ENCODE results near the gene MTM1.

Gene MTM1

GRCh38 chrX:150663073-150663472 is 94.7 kb downstream of the MTM1 start:
- Histone ChIP-seq H3K36me3 (ENCODE audit: control insufficient read depth in 2 of 2, insufficient read depth in 1 of 2, low read length in 2 of 2) (no peaks in the 10 kb centered on the region), H3K4me1 (ENCODE audit: control insufficient read depth, insufficient read depth, low read length) (no peaks in the 10 kb centered on the region), H3K27ac (ENCODE audit: extremely low read depth, low read depth, low read length) (no peak overlapping the region), H3K9me3 (ENCODE audit: control insufficient read depth, insufficient read depth, low read depth, low read length) (no peaks in the 10 kb centered on the region), H3K4me3 (ENCODE audit: low read depth, low read length) (no peak overlapping the region)
- CTCF ChIA-PET: interaction anchor here (0.8 to 1.2 kb wide), 3 partner anchors 22 to 63 kb away, joined by 3 to 4 read pairs (median 3); no protein-coding TSS in a partner anchor
- POLR2A ChIA-PET: no interaction called here
- TF ChIP-seq PRDM6 (tag by site-specific recombination; IDR thresholded peaks at IDR 0.05): no peak
- TF ChIP-seq ZNF449 (tag by site-specific recombination; IDR thresholded peaks at IDR 0.05): no peak

GRCh38 chrX:150664290-150664689 is 95.9 kb downstream of the MTM1 start:
- CTCF ChIA-PET: no interaction called here
- no peaks in the 10 kb centered on the region for H3K36me3 ChIP-seq (ENCODE audit: control insufficient read depth in 2 of 2, insufficient read depth in 1 of 2, low read length in 2 of 2)
- no peaks in the 10 kb centered on the region for H3K9me3 ChIP-seq (ENCODE audit: control insufficient read depth, insufficient read depth, low read depth, low read length)
- POLR2A ChIA-PET: no interaction called here
- no peak for TF ChIP-seq ZNF202 (tag by site-specific recombination; IDR thresholded peaks at IDR 0.05; ENCODE audit: borderline replicate concordance)
- no peak for TF ChIP-seq ZBTB26 (tag by site-specific recombination; optimal IDR thresholded peaks at IDR 0.05)
- TF ChIP-seq ZNF394 (tag by site-specific recombination; IDR thresholded peaks at IDR 0.05; ENCODE audit: borderline replicate concordance): no peak
- no peak for TF ChIP-seq ZNF140 (tag by site-specific recombination; IDR thresholded peaks at IDR 0.05)
- TF ChIP-seq ZNF404 (tag by site-specific recombination; IDR thresholded peaks at IDR 0.05): no peak
- TF ChIP-seq ZNF501 (tag by site-specific recombination; IDR thresholded peaks at IDR 0.05): no peak
- no peak for TF ChIP-seq ZNF792 (tag by site-specific recombination; IDR thresholded peaks at IDR 0.05)
- TF ChIP-seq ZNF580 (tag by site-specific recombination; IDR thresholded peaks at IDR 0.05): no peak
- no peak for TF ChIP-seq HOXC10 (CRISPR knock-in tag; IDR thresholded peaks at IDR 0.05)
- no peak for TF ChIP-seq ZNF518A (tag by site-specific recombination; conservative IDR thresholded peaks at IDR 0.05; ENCODE audit: low read depth)
- TF ChIP-seq ZNF548 (tag by site-specific recombination; IDR thresholded peaks at IDR 0.05): no peak
- TF ChIP-seq, protein P1, sequence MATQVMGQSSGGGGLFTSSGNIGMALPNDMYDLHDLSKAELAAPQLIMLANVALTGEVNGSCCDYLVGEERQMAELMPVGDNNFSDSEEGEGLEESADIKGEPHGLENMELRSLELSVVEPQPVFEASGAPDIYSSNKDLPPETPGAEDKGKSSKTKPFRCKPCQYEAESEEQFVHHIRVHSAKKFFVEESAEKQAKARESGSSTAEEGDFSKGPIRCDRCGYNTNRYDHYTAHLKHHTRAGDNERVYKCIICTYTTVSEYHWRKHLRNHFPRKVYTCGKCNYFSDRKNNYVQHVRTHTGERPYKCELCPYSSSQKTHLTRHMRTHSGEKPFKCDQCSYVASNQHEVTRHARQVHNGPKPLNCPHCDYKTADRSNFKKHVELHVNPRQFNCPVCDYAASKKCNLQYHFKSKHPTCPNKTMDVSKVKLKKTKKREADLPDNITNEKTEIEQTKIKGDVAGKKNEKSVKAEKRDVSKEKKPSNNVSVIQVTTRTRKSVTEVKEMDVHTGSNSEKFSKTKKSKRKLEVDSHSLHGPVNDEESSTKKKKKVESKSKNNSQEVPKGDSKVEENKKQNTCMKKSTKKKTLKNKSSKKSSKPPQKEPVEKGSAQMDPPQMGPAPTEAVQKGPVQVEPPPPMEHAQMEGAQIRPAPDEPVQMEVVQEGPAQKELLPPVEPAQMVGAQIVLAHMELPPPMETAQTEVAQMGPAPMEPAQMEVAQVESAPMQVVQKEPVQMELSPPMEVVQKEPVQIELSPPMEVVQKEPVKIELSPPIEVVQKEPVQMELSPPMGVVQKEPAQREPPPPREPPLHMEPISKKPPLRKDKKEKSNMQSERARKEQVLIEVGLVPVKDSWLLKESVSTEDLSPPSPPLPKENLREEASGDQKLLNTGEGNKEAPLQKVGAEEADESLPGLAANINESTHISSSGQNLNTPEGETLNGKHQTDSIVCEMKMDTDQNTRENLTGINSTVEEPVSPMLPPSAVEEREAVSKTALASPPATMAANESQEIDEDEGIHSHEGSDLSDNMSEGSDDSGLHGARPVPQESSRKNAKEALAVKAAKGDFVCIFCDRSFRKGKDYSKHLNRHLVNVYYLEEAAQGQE (tag by site-specific recombination; IDR thresholded peaks at IDR 0.05): no peak
- no peak for TF ChIP-seq ZNF571 (tag by site-specific recombination; IDR thresholded peaks at IDR 0.05)
- TF ChIP-seq KLF10 (tag by site-specific recombination; IDR thresholded peaks at IDR 0.05): no peak
- no peak for TF ChIP-seq REPIN1 (tag by site-specific recombination; IDR thresholded peaks at IDR 0.05; ENCODE audit: low read depth)
- no peak for TF ChIP-seq ZNF132 (tag by site-specific recombination; IDR thresholded peaks at IDR 0.05; ENCODE audit: borderline replicate concordance)
- TF ChIP-seq ZNF514 (tag by site-specific recombination; IDR thresholded peaks at IDR 0.05): no peak
- no peak for TF ChIP-seq ZNF843 (tag by site-specific recombination; IDR thresholded peaks at IDR 0.05)
- H3K4me3 ChIP-seq (ENCODE audit: low read depth, low read length): no peak overlapping the region
- H3K27ac ChIP-seq (ENCODE audit: extremely low read depth, low read depth, low read length): no peak overlapping the region
- H3K4me1 ChIP-seq (ENCODE audit: control insufficient read depth, insufficient read depth, low read length): no peaks in the 10 kb centered on the region
